HG03571 (cell line): ENCODE data around the gene C2CD3.
"Not testable (repeated sequence)": the region's sequence is repeated elsewhere in the genome, so short reads cannot be mapped to it uniquely, and the experiment has no call there.

Experiments used
- ATAC-seq: cut with Tn5 transposase; IDR thresholded peaks from one replicate; pipeline ENCODE4 v1.9.1; 2021; ENCODE audit not compliant: unreplicated experiment

The C2CD3 gene

GRCh38 chr11:74070723-74071492, 99.9 kb downstream of the C2CD3 start:
- no peak for ATAC-seq

GRCh38 chr11:74069146-74070046, 101.4 kb downstream of the C2CD3 start:
- ATAC-seq, result no peak

GRCh38 chr11:74066663-74067062, 104.1 kb downstream of the C2CD3 start:
- ATAC-seq, result not testable (repeated sequence)

DNA sequence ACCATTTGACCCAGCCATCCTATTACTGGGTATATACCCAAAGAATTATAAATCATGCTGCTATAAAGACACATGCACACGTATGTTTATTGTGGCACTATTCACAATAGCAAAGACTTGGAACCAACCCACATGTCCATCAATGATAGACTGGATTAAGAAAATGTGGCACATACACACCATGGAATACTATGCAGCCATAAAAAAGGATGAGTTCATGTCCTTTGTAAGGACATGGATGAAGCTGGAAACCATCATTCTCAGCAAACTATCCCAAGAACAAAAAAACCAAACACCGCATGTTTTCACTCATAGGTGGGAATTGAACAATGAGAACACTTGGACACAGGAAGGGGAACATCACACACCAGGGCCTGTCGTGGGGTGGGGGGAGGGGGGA, 105.3 kb downstream of the C2CD3 start:
- ATAC-seq, result not testable (repeated sequence)

DNA sequence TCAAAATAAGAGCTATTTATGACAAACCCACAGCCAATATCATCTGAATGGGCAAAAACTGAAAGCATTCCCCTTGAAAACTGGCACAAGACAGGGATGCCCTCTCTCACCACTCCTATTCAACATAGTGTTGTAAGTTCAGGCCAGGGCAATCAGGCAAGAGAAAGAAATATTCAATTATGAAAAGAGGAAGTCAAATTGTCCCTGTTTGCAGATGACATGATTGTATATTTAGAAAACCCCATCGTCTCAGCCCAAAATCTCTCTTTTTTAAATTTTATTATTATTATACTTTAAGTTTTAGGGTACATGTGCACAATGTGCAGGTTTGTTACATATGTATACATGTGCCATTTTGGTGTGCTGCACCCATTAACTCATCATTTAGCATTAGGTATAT, 107.2 kb downstream of the C2CD3 start:
- not testable (repeated sequence) for ATAC-seq

DNA sequence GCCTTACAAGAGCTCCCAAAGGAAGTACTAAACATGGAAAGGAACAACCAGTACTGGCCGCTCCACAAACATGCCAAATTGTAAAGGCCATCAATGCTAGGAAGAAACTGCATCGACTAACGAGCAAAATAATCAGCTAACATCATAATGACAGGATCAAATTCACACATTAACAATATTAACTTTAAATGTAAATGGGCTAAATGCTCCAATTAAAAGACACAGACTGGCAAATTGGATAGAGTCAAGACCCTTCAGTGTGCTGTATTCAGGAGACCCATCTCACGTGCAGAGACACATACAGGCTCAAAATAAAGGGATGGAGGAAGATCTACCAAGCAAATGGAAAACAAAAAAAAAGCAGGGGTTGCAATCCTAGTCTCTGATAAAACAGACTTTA, 109.2 kb downstream of the C2CD3 start:
- ATAC-seq, result not testable (repeated sequence)

- no peak for ATAC-seq
Observed at GRCh38 chr11:74057249-74058151, 113.3 kb downstream of the C2CD3 start.

- ATAC-seq, result no peak
Observed at GRCh38 chr11:74055938-74056337, 114.9 kb downstream of the C2CD3 start.

- ATAC-seq, result no peak
Observed at GRCh38 chr11:74050465-74050864, 120.3 kb downstream of the C2CD3 start.

DNA sequence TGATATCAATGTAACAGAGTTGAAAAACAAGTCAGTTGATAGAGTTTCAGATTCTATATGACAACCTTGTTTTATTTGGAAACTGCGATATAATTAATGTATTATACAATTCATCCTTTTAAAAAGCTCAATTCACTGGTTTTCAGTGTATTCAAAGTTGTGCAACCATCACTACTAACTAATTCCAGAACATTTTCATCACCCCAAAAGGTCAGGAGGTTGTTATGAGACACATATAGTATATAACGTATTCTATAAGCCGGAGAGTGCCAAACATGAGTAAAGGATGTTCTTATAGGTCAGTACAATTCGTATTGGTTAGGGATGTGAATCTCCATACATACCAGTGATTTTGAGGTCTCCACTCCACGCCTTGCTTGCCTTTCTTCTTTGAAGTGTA, 121.8 kb downstream of the C2CD3 start:
- ATAC-seq, result no peak

DNA sequence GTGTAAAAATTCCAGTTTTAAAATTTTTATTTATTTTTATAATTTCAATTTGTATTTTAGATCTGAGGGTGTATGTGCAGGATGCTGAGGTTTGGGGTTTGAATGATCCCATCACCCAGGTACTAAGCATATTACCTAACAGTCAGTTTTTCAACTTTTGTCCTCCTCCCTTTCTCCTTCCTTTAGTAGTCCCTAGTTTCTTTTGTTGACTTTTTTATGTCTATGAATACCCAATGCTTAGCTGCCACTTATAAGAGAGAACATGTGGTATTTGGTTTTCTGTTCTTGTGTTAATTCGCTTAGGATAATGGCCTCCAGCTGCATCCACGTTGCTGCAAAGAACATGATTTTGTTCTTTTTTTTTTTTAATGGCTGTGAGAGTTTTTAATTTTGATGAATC, 126.3 kb downstream of the C2CD3 start:
- ATAC-seq, result no peak

DNA sequence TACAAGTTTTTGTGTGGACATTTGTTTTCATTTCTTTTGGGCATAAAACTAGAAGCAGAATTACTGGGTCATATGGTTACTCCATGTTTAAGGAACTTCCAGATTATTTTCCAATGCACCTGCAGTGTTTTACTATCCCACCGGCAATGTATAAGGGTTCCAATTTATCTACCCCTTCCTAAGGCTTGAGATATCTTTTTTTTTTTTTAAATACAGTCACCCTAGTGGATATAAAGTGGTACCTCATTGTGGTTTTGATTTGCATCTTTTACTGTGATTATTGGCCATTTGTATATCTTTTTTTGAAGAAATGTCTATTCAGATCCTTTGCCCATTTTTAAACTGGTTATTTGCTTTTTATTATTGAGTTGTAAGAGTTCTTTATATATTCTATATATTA, 127.4 kb downstream of the C2CD3 start:
- no peak for ATAC-seq

- no peak for ATAC-seq
Observed at GRCh38 chr11:74037309-74037708, 133.5 kb downstream of the C2CD3 start.

GRCh38 chr11:74035264-74035663, 135.5 kb downstream of the C2CD3 start:
- ATAC-seq, result no peak

DNA sequence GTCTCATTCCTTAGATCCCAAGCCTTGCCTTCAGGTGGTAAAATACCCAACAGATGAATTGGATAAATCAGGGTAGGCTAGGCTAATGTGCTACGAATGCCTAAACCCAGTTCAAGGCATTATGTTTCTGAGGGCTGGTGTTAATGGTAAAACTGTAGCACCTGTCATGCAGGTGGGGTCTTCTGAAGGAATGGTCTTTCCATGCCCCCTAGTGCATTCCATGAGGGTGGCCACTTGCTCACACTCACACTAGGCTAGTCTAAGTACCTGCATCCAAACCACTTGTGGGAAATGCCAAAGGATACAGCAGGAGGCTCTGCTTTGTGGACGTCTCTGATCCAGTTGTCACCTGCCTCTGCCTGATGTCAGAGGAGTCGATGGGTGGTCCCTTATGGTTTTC, 137.8 kb downstream of the C2CD3 start:
- ATAC-seq, result no peak

DNA sequence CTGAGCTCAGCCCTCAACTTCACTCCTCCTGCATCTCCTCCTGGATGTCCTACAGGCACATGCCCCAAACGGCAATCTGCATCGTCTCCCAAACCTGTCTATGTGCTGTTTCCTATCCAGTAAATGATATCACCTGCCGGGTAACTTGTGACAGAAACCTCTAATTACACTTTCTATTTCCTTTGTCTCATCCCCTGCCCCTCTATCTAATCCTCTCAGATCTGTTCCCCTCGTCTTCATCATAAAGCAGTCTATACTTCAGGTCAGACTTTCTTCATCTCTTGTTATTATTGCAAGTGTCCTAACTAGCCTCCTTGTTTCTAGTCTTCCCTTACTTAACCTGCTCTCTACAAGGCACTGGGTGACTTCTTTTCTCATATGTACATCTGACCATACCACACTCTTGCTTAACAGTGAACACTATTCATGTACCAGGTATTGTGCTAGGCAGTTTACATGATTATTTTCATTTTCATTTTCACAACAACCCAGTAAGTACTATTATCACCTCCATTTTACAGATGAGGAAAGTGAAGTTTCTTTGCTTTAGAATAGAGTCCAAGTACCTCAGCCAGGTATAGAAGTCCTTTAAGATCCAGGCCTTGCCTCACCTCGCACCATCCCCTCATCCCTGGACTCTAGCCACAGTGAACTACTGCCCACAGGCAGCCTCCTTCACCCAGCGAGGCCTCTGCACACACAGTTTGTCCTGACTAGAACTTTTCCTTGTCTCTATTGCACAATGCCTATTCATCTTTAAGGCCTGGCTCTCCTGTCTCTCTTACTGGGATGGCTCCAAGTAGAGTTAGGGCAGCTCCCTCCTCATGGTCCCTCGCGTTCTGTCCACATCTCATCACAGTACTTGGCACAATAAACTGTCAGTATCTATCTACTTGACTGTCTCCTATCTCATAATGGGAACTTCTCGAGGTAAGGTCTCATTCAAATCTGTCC, 139.8 kb downstream of the C2CD3 start:
- ATAC-seq, result no peak

GRCh38 chr11:74025467-74026166, 145.2 kb downstream of the C2CD3 start:
- no peak for ATAC-seq

DNA sequence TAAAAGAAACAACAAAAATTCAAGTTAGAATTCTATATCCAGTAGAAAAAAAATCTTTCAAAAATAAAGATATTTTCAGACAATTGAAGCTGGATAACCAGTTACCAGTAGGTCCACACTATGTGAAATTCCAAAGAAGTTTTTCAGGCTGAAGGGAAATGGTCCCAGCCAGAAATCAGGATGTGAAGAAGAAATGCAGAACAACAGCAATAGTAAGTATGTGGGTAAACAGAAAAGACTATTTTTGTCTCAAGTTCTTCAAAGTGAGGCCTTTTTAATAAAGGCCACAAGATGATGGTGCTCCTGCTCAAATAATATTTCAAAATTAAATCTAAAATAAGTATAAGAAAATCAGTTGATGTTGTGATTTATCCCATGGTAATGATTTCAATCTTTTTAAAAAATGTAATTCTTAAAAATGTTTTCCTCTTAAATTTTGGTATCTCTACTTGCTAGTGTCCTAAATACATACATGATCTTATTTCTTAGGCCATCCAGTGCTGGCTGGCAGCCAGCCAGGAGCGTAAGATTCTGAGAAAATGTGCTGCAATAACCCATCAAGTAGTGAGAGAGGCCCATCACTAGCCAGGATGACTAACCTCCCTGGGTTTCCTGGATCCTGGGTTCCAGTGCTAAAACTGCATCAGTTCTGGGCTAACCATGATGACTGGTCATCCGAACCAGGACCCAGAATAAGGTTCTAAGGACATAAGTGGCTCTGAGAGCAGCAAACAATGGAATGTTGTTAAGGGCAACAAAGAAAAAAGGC, 146.4 kb downstream of the C2CD3 start:
- no peak for ATAC-seq

DNA sequence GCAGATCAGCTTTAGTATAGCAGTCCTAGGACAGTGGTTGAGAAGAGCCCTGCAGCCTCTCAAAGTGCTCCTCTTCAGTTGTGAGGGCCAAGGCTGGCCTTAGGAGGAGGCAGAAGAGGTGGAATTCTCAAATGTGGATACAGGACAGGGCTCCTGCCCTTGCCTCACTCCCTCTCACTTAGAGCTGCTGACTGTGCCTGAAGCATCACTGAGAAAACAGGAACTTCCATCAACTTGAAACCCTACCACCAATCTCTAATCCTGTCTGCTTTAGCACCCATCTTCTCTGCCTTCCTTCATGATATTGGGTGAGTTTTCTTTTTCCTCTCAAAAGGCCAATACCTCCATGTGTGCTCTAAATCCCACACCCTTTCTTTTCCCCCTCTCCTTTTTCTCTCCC, 147.5 kb downstream of the C2CD3 start:
- no peak for ATAC-seq
